Activated effector memory CD4-positive, alpha-beta T cell treated with Interleukin-2 at 50 U/mL for 16 hours (primary cell): ENCODE results near the gene KDM2B.
"Not testable (repeated sequence)": the region's sequence is repeated elsewhere in the genome, so short reads cannot be mapped to it uniquely, and the experiment has no call there.

Experiments used
- DNase-seq: peaks from one replicate; pipeline ENCODE4 v3.0.0-alpha.2; 2020

Gene KDM2B

DNA sequence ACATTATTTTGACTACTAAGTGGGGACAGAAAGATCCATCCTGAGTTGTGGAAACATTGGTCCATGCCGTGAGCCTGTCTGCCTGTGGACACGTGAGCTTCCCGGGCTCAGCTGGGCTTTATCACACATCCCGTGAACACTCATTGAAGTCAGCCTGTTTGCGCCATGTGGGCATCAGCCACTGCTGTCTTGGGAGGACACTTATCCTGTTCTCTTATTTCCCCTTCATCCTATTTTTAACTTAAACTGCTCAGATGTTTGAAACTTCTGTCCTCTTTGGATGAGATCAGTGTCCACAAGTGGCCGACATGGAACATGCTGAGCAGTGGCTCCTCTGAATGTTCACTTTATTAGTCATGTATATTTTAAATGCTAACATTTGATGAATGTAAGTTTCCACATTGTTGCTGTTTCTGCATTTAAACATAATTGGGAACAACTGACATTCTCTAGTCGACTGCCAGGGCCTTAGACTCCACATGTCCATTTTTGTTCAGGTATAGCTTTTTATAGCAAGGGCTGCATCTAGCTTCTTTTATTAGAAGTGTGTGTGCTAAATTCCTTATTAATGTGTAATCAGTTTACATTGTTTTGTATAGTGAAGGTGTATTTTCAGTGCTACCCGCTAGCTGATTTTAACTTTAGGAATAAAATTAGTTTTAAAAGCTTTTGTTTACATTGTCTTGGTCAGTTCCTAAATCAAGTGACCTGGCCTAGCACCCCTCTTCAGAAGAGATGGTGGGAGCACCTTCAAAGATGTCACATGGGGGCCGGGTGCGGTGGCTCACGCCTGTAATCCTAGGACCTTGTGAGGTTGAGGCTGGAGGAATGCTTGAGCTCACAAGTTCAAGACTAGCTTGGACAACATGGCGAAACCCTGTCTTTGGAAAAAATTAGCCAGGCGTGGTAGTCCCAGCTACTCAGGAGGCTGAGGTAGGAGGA, 156.9 kb downstream of the KDM2B start:
- DNase-seq = no peak

DNA sequence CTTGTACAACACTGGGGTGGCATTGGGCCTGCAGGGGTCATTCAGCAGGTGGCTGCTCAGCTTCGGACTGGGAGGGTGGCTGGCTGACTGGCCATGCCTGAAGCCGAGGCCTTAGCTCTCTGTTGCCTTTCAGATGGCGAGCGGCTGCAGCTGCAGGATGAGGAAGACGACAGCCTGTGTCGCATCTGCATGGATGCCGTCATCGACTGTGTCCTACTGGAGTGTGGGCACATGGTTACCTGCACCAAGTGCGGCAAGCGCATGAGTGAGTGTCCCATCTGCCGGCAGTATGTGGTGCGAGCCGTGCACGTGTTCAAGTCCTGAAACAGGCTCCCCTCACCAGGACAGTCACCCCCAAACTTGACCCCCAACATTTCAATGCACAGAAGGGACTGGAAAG, 157.6 kb downstream of the KDM2B start:
- DNase-seq = no peak

DNA sequence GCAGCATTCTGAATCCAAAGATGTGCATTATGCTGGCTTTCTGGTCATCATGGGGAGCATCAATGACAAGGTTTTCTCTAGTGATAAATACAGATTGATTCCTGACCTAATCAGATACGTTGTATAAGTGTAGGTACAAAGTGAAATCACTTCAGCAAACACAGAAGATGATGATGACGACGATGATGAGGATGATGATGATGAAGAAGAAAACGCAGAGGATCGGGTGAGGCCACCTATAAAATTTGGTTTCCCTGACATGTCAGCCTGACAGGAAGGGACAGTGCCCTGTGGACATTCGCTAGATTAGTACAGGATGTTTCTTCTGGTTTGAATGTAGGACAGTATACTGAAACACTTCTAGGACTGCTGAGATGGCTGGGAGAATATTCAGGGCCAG, 160.7 kb downstream of the KDM2B start:
- DNase-seq = no peak

- no peak for DNase-seq
Measured at GRCh38 chr12:121417847-121418246, 163.0 kb downstream of the KDM2B start.

DNA sequence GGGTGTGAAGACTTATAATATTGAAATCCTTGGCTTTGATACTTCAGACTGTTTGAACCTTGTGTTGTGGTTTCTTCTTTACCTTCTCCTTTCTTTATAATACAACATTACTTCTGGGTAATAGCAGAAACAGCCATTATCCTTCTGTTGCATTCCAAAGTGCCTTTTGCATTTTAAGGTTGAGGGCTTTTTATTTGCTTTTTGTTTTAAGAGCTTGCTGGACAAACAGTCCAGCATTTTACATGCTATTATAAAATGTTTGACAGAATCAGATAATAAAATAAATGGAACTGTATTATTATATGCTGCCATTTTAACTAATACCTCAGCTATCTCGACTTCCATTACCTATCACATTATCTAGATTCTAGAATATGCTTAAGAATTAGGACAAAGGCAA, 166.9 kb downstream of the KDM2B start:
- DNase-seq = no peak

- DNase-seq = no peak
Measured at GRCh38 chr12:121405211-121405610, 175.6 kb downstream of the KDM2B start.

GRCh38 chr12:121404734-121405133, 176.1 kb downstream of the KDM2B start:
- no peak for DNase-seq

- no peak for DNase-seq
Measured at GRCh38 chr12:121403721-121404120, 177.1 kb downstream of the KDM2B start.

DNA sequence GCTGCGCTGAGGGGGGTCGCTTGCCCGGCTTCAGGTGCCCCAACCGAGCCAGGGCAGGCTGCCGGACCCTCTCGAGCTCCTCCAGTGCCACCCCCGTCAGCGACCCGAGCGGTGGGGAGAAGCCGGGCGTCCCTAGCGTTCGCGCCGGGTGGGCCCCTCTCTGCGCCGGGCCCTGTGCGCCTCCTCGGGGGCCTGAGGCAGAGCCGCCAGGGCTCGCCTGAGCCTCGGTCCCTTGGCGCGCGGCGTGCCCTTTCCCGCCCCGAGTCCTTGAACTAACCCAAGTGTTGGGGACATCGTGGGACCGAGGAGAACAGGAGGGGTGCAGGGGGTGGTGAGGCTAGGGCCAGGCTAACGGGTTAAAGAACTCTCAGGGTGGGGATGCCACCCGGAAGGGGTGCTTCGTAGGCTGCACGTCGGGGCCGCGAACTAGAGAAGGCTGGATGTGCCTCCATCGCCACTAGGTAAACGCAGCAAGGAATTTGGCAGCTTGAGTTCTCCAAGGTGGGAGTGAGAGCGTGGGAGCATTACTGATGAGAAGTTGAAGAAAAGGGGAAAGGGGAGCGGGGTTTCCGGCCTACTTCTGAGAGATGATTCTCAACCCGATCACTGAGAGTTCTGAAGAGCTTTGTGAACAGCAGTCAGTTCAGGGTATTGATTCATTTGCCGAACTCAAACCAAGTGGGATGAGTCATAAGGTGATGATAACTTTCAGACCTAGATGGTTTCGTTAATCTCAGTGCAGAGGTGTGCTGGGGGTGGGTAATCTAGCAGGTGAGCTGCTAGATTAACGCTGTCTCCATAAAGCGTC, 180.3 kb downstream of the KDM2B start:
- DNase-seq = peak; percentile 50

- DNase-seq = peak; percentile 97
Measured at GRCh38 chr12:121399391-121400331, 181.2 kb downstream of the KDM2B start, which contains the start of gene RNF34. RNF34 (plus strand) TSS chr12:121400118; CDS start chr12:121400213, 95 bp downstream.

GRCh38 chr12:121398355-121398754, 182.5 kb downstream of the KDM2B start:
- no peak for DNase-seq

- DNase-seq = no peak
Measured at GRCh38 chr12:121397521-121397920, 183.3 kb downstream of the KDM2B start.

DNA sequence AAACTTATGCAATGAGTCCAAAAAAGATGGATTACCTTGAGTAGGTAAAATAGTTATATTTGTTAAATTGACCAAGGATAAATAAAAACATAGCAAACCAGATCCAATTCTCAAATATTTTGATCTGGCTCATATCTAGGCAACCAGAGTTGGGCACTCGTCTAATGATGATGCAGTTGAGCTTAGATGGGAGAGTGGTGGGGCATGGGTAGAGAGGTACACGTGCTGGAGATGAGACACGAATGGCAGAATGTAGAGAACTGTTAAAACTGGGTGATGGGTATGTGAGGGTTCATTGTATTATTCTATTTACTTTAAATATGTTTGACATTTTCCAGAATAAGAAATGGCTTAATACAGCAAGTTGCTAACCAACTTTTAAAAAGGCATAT, 188.5 kb downstream of the KDM2B start:
- no peak for DNase-seq

GRCh38 chr12:121391619-121392324, 189.1 kb downstream of the KDM2B start:
- DNase-seq = no peak

GRCh38 chr12:121390856-121391255, 190.0 kb downstream of the KDM2B start:
- no peak for DNase-seq

GRCh38 chr12:121388421-121388981, 192.3 kb downstream of the KDM2B start:
- DNase-seq = no peak

- not testable (repeated sequence) for DNase-seq
Measured at GRCh38 chr12:121384891-121385290, 195.9 kb downstream of the KDM2B start.

- DNase-seq = no peak
Measured at GRCh38 chr12:121383601-121384021, 197.2 kb downstream of the KDM2B start.

DNA sequence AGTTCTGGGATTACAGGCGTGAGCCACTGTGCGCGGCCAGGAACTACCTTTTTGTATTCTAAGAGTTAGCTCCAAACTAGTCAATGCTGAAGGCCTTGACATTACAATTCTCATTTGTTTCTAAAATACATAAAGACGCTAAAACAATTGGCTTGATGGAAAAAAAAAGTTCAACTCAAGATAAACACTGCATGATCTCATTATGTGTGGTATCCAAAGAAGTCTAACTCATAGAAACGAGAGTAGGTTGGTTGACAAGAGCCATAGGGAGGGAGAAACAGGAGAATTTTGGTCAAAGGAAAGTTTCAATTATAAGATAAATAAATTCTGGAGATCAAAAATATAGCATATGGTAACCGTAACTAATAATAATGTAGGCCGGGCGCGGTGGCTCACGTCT, 200.9 kb downstream of the KDM2B start:
- DNase-seq = no peak
